ENCODE measurements around the gene GMDS. TPM values are rescaled to one million over a fixed set of nuclear protein-coding genes. Genes with fewer than 3 reads are reported as not detected.

The GMDS gene
- total RNA-seq, 1 experiment from 2014 or later = 27.6 TPM

DNA sequence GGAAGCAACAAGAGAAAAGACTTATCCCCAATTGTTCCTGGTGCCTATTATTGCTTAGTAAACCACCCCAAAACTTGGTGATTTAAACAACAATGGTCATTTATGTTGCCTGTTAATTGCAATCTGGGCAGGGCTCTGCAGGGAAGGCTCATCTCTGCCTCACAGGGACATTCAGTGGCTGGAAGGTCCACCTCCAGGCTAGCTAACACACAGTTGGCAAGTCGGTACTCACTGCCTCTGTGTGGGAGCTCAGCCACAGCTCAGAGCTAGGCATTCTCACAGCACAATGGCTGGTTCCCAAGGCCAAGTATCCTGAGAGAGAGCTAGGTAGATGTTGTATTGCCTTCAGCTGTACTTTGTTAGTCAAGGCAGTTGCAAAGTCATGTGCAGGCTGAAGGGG, 18.5 kb upstream of the GMDS start:
- no peak overlapping the region for H2BK20ac ChIP-seq (ENCODE audit: low read depth, low read length, poor library complexity, severe bottlenecking)
- no peaks in the 10 kb centered on the region; a peak in 2 of 7 replicates for H3K36me3 Mint-ChIP-seq (ENCODE audit: insufficient read depth in 1 of 3, low read depth in 3 of 3)
- H2BK12ac ChIP-seq (ENCODE audit: insufficient read length, low read depth, low read length) = no peak overlapping the region
- H3K4me3 Mint-ChIP-seq = no peak overlapping the region
- DNase-seq = no peak
- H3K79me2 ChIP-seq (ENCODE audit: insufficient read depth, low read length) = no peaks in the 10 kb centered on the region
- H4K8ac ChIP-seq (replicated peaks; ENCODE audit: insufficient read length, low read depth, low read length) = no peak overlapping the region
- no peak overlapping the region for H3T11ph ChIP-seq (ENCODE audit: low read length)
- H3K18ac ChIP-seq (ENCODE audit: insufficient read length, low read depth, low read length) = no peak overlapping the region
- no peak overlapping the region for H4K5ac ChIP-seq (ENCODE audit: insufficient read length, low read depth, low read length)
- no peaks in the 10 kb centered on the region; the same call in 1 of the 2 replicates for H3K4me1 ChIP-seq (ENCODE audit: insufficient read depth, low read length)
- no peak overlapping the region for H3K27ac ChIP-seq (ENCODE audit: insufficient read length, low read depth, low read length)
- no peak overlapping the region for H3K23ac ChIP-seq (ENCODE audit: insufficient read length, low read depth, low read length)
- no peaks in the 10 kb centered on the region for H3K9me3 Mint-ChIP-seq
- no peaks in the 10 kb centered on the region for H3K9me3 ChIP-seq (ENCODE audit: control insufficient read depth, low read depth, low read length)
- H3K56ac ChIP-seq (ENCODE audit: insufficient read length, low read depth, low read length) = no peak overlapping the region
- H3K14ac ChIP-seq (ENCODE audit: insufficient read depth, low read length) = no peak overlapping the region
- no peaks in the 10 kb centered on the region for H3K23me2 ChIP-seq (ENCODE audit: insufficient read length, low read depth, low read length, poor library complexity, severe bottlenecking)
- no peak overlapping the region for H2BK5ac ChIP-seq (ENCODE audit: insufficient read length, low read length)
- H2AFZ ChIP-seq (ENCODE audit: low read length) = no peak overlapping the region
- H3K27me3 Mint-ChIP-seq (ENCODE audit: low read depth) = no peaks in the 10 kb centered on the region
- no peak overlapping the region for H2BK15ac ChIP-seq (ENCODE audit: low read depth, low read length)
- no peak overlapping the region for H2BK120ac ChIP-seq (ENCODE audit: low read depth, low read length, poor library complexity, severe bottlenecking)
- H3K4me2 ChIP-seq (ENCODE audit: insufficient read depth, insufficient read length, low read length) = no peak overlapping the region
- TF ChIP-seq, protein P1, sequence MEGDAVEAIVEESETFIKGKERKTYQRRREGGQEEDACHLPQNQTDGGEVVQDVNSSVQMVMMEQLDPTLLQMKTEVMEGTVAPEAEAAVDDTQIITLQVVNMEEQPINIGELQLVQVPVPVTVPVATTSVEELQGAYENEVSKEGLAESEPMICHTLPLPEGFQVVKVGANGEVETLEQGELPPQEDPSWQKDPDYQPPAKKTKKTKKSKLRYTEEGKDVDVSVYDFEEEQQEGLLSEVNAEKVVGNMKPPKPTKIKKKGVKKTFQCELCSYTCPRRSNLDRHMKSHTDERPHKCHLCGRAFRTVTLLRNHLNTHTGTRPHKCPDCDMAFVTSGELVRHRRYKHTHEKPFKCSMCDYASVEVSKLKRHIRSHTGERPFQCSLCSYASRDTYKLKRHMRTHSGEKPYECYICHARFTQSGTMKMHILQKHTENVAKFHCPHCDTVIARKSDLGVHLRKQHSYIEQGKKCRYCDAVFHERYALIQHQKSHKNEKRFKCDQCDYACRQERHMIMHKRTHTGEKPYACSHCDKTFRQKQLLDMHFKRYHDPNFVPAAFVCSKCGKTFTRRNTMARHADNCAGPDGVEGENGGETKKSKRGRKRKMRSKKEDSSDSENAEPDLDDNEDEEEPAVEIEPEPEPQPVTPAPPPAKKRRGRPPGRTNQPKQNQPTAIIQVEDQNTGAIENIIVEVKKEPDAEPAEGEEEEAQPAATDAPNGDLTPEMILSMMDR (conservative IDR thresholded peaks at IDR 0.05) = no peak
- H4K91ac ChIP-seq (ENCODE audit: insufficient read length, low read depth, low read length) = no peak overlapping the region
- H3K79me1 ChIP-seq (ENCODE audit: insufficient read depth, low read depth, low read length, poor library complexity, severe bottlenecking) = no peaks in the 10 kb centered on the region
- H3K4ac ChIP-seq (ENCODE audit: low read depth, low read length) = no peak overlapping the region
- H3K9ac ChIP-seq (ENCODE audit: extremely low read depth, insufficient read length, low read length) = no peak overlapping the region
- H3K27ac Mint-ChIP-seq = no peak overlapping the region
- no peaks in the 10 kb centered on the region for H3K27me3 ChIP-seq (ENCODE audit: insufficient read depth, low read length)
- H2AK5ac ChIP-seq (ENCODE audit: insufficient read length, low read length) = no peak overlapping the region
- no CpG with 5 or more reads among the region's 1 CpG for WGBS (ENCODE audit: extremely low coverage, insufficient read length, low lambda C conversion rate)
- H4K20me1 ChIP-seq (ENCODE audit: control insufficient read depth, insufficient read depth, insufficient read length) = no peaks in the 10 kb centered on the region
- H3K4me1 Mint-ChIP-seq = peaks cover 0 to 3% of the 10 kb centered on the region in 2 experiments; a peak in 1 of 4 replicates
